Lower lobe of right lung (tissue), 2 donors: ENCODE measurements around the gene BCLAF1. TPM values are rescaled to one million over a fixed set of nuclear protein-coding genes. Genes with fewer than 3 reads are reported as not detected.
A peak's percentile ranks its signal among the peaks of the same experiment; 100 is the strongest.

Experiments
- ATAC-seq, 2 donors: fragments of 200-7000 bp; cut with Tn5 transposase; one replicate each; pipeline ENCODE4 v1.9.1; 2020 to 2022; ENCODE audit warnings: mild to moderate bottlenecking in 2 of 2, moderate library complexity in 2 of 2
- DNase-seq: peaks from one replicate; pipeline ENCODE4 v3.0.0-alpha.2; 2020
- H3K27ac ChIP-seq: fragments of 200-600 bp; one replicate; pipeline ENCODE4 v1.8.0; 2022
- H3K27me3 ChIP-seq: fragments of 200-600 bp; one replicate; pipeline ENCODE4 v1.8.0; 2022; ENCODE audit warnings: low read depth
- H3K36me3 ChIP-seq: fragments of 200-600 bp; one replicate; pipeline ENCODE4 v1.8.0; 2022; ENCODE audit warnings: mild to moderate bottlenecking
- H3K4me1 ChIP-seq: fragments of 200-600 bp; one replicate; pipeline ENCODE4 v1.8.0; 2022
- H3K4me3 ChIP-seq: fragments of 200-600 bp; one replicate; pipeline ENCODE4 v1.8.0; 2022; ENCODE audit warnings: mild to moderate bottlenecking
- H3K9me3 ChIP-seq: fragments of 200-600 bp; one replicate; pipeline ENCODE4 v1.8.0; 2022
- CTCF ChIP-seq: fragments of 200-600 bp; IDR thresholded peaks from one replicate; pipeline ENCODE4 v1.8.0; 2022; ENCODE audit warnings: antibody characterized with exemption, mild to moderate bottlenecking
- intact Hi-C: fragments of 100-400 bp; cut with DNase I; formaldehyde crosslinking; loops from one replicate; pipeline ENCODE4 v1.11.0; 2022
- total RNA-seq: library from RNA; stranded (reverse); fragmentation: NEBNext Ultra II Directional; extraction: Animal tissue kit (Norgen Biotek cat#: 25700); gene quantifications from one replicate; pipeline ENCODE4 v1.2.1, GENCODE V29; 2021
- donor health status: DM: no; HTN: yes; CAD: no; lungs with severe emphysema.

The BCLAF1 gene
- total RNA-seq, 1 donor from 2014 or later, result 132 TPM

DNA sequence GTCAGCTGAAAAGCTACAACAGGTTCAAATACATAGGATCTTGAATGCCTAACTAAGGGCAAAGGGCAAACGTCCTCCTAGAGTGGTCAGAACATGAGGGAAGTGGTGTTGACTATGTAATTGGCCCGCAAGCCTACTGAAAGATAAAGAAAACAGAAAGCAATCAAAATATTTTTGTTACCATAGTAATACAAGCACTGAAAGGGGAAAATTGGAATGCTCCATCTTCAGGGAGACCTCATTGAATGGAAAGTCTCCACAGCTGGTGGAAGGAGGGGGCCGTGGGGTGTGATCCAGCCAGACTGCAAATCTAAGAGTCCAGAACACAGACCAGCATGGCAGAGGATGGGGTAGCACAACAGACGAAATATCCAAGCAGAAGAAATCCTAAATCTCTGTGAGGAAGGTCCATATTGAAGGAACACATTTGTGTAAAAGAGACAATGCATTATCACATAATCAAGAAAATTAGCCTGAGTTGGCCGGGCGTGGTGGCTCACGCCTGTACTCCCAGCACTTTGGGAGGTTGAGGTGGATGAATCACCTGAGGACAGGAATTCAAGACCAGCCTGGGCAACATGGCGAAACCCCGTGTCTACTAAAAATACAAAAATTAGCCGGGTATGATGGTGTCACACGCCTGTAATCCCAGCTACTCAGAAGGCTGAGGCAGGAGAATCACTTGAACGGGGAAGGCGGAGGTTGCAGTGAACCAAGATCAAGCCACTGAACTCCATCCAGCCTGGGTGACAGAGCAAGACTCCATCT is 79.1 kb downstream of the BCLAF1 start:
- ATAC-seq (peak in 1 of 2 donors; percentile 40), DNase-seq (no peak)
- no peaks in the 10 kb centered on the region for H3K36me3 ChIP-seq
- no peak overlapping the region for H3K27ac ChIP-seq
- no peaks in the 10 kb centered on the region for H3K4me1 ChIP-seq
- no peaks in the 10 kb centered on the region for H3K27me3 ChIP-seq
- no peak overlapping the region for H3K4me3 ChIP-seq
- intact Hi-C loops, result no loop called here
- no peaks in the 10 kb centered on the region for H3K9me3 ChIP-seq
- no peak for TF ChIP-seq CTCF

GRCh38 chr6:136209496-136209895 is 80.2 kb downstream of the BCLAF1 start:
- no peak overlapping the region for H3K4me3 ChIP-seq
- no peaks in the 10 kb centered on the region for H3K4me1 ChIP-seq
- H3K9me3 ChIP-seq, result no peaks in the 10 kb centered on the region
- intact Hi-C loops, result no loop called here
- DNase-seq (no peak), ATAC-seq (no peak)
- TF ChIP-seq CTCF, result no peak
- H3K27ac ChIP-seq, result no peak overlapping the region
- H3K36me3 ChIP-seq, result no peaks in the 10 kb centered on the region
- no peaks in the 10 kb centered on the region for H3K27me3 ChIP-seq

GRCh38 chr6:136208783-136209182 is 80.9 kb downstream of the BCLAF1 start:
- ATAC-seq (no peak), DNase-seq (no peak)
- Histone ChIP-seq H3K4me1 (no peaks in the 10 kb centered on the region), H3K9me3 (no peaks in the 10 kb centered on the region), H3K27ac (no peak overlapping the region), H3K27me3 (no peaks in the 10 kb centered on the region), H3K36me3 (no peaks in the 10 kb centered on the region), H3K4me3 (no peak overlapping the region)
- intact Hi-C loops, result no loop called here
- TF ChIP-seq CTCF, result no peak

Other genes with a start within 250 kb of the BCLAF1 start
- 1.5 TPM for gene MTFR2, start 39.5 kb downstream of the BCLAF1 start, total RNA-seq